Activated gamma-delta T cell treated with Interleukin-2 at 50 U/mL for 16 hours (primary cell): ENCODE data around the gene IL37.
"Not testable (repeated sequence)": the region's sequence is repeated elsewhere in the genome, so short reads cannot be mapped to it uniquely, and the experiment has no call there.

Experiments
- DNase-seq: peaks from one replicate; pipeline ENCODE4 v3.0.0-alpha.2; 2020

The IL37 gene

DNA sequence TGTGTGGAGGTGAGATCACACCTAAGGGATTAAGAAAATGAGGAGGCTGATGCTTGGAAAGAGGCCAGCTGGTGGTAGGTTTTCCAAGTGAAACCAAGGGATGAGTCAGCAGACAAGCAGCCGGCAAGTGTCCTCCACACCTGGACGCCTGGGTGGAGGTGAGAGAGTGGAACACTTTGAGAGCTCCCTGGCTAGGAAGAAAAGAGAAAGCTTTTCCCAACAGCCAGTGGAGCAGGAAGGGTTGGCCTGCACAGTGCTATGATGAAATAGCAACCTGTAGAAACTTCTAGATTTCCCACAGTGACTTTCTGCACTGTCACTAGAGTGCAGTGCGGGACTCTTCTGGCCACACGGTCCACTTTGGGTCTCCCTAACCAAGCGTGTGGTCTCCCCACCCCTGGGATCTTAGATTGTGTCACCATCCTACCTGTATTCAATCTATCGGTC is 19.6 kb upstream of the IL37 start:
- no peak for DNase-seq

DNA sequence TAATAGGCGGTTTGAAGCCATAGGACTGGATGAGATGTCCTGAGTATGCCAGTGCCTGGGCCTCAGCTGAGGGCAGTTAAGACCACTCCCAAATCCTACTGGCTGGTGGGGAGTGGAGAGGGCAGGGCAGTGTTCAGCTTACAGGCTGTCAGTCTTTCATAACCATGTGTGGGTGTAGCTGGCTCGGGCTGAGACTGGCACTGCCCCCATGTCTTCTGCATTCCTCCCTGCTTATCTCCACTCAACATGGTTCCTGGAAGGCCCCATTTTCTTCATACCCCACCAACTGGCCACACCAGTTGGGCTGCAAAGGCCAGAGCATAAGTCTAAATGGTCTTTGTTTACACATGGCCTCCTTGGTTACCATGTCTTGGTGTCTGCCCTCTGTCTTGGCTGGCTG is 17.2 kb upstream of the IL37 start:
- DNase-seq: no peak

DNA sequence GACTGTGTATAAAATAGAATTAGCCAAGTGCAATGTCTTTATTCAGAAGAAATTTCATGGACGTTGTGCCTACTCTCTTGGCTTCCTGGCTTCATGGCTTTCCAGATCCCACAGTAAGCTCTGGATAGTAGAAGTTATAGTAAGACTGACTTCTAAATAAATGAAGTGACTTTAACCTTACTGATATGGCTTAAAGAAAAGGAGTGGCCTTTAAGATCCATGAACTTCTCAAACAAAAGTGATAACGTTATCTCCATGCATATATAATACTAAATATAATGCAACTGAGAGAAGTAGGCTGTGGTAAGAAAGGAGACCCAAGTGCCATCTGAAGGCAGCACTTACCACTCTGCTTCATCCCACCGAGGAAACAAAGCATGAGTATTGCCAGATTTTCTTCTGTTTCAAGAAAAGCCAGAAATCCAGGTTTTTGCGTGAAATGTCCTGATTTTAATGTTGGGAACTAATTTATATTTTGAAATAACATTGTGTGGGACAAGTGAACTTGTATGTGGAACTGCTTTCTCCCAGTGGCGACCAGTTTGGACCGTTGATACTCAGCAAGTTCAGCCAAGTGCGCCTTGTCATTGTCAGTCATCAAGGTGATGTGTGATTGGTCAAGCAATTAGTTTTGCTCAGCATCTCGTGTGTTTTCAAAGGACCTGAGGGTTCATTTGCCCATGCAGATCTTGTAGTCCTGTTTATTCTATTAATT is 13.9 kb upstream of the IL37 start:
- DNase-seq: no peak

GRCh38 chr2:112897624-112897978 is 13.4 kb upstream of the IL37 start:
- no peak for DNase-seq

DNA sequence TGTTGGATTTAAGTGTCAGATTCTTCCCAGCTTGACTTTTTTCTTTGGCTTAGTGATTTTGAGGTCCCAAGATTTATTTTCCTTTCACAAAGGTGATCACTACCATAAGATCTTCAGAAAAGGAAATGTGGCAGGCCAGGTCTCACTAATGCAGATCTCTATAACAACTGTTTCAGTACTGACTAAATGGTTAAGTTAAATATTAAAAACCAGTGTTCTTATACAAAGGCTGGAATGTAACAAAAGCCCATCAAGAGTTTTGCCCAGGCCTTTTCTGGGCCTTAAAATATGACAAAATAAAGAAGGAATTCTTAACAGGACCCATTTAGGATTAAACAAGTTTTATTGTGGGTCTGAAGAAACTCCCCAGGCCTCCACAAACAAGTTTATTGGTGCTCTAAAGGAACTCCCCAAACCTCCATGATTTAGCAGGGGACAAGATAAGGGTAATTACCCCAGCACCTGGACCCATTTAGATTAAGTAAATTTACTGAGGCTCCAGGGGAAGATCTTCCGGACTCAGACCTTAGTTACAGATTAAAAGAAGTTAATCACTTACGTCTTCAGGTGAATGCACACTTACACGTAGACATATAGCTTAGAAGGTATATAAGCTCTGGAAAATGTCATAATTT is 9.4 kb upstream of the IL37 start:
- not testable (repeated sequence) for DNase-seq

GRCh38 chr2:112902816-112903215 is 8.1 kb upstream of the IL37 start:
- DNase-seq: no peak

DNA sequence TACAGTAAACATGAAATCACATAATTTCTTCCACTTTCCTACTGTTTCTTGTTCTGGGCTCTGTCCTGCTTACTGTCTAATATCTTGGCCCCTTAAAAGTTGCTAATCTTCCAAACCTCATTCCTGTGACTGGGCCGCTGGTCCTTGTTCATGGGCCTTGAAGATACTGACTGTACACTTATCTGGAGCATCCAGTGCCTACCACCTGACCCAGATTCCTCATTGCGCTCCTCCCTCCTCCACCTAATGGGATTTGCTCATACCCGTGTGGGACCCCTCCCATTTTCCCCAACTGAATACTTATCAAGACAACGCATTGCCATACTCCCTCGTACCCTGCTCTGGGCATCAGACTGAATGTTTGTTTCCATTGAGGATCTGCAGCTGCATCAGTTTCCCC is 6.1 kb upstream of the IL37 start:
- DNase-seq: no peak

- no peak for DNase-seq
Measured at GRCh38 chr2:112906276-112906675, 4.7 kb upstream of the IL37 start.

DNA sequence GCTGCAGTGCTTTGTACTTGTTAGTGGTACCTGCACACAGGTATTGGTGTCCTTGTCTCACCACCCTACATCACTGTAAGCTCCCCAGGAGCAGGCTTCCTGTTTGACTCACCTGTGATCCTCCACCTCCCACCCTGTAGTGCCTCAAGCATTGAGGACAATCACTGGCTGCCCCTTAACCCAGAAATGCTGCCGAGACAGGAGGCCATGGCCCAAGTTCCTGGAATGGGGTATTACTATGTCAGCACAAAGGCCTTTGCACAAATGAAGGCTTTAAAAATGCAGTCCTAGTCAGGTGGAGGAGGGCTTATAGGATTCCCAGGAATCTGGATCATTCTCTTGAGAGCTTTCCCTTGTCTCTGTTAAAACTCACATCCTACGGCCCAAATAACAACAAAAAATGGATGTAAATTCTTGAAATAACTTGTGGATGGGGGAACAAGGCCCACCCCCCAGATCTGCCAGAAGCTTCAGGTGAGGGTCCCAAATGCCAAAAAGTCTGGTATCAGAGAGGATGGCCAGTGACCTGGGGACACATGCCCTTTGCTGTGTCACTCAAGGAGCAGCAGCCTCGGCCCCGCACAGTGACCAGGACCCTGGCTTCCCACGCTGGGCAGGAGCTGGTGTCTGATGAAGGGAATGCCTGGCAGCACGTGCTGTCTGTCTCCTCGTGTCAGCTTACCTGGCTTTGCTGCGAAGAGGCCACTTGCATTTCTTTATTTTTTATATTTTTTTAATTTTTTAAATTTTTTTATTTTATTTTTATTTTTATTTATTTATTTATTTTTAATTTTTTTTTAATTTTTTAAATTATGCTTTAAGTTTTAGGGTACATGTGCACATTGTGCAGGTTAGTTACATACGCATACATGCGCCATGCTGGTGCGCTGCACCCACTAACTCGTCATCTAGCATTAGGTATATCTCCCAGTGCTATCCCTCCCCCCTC is 3.7 kb upstream of the IL37 start:
- no peak for DNase-seq

DNA sequence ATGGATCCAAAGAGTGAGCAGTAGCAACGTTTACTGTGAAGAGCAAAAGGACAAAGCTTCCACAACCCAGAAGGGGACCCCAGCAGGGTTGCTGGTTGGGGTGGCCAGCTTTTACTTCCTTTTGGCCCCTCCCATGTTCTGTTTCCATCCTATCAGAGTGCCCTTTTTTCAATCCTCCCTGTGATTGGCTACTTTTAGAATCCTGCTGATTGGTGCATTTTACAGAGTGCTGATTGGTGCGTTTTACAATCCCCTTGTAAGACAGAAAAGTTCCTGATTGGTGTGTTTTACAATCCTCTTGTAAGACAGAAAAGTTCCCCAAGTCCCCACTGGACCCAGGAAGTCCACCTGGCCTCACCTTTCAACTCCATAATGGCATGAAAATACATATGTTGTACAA is 2.4 kb upstream of the IL37 start:
- DNase-seq: not testable (repeated sequence)

DNA sequence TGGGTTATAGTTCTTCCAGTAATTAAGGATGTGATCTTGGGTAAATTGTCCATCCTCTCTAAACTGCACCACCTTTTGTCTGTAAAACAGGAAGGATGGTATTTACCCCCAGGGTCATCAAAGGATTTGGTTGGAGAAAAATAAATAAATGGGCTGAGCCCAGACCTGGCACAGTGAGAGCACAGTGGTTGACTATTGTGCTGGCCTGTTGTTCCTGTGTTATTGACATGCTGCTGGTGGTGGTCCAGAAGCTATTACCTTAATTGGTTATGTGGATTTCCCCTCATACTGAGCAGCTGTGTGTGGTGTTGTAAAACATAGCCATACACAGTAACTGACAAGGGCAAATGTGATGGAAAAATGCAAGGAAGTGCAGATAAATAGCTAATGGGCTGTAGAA is 746 bp upstream of the IL37 start:
- no peak for DNase-seq

DNA sequence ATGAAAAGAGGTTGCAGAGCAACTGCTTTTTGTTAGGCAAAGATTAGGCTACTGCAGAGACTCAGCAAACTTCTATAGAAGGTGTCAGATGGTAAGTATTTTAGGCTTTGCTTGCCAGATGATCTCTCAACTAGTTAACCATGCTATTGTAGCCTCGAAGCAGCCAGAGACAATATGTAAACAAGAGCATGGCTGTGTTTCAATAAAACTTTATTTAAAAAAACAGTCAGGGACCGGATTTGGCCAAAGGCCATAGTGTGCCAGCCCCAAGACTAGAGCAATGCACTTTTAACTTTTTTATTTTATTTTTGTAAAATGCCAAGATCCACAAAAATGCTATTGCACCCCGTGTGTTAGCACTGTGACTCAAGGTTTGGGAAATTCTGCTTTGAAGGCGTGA is 1.4 kb downstream of the IL37 start:
- DNase-seq: no peak

- DNase-seq: no peak
Measured at GRCh38 chr2:112915300-112916144, 4.6 kb downstream of the IL37 start.

- no peak for DNase-seq
Measured at GRCh38 chr2:112916145-112916571, 5.2 kb downstream of the IL37 start.

GRCh38 chr2:112916625-112917247 is 5.8 kb downstream of the IL37 start:
- DNase-seq: no peak

DNA sequence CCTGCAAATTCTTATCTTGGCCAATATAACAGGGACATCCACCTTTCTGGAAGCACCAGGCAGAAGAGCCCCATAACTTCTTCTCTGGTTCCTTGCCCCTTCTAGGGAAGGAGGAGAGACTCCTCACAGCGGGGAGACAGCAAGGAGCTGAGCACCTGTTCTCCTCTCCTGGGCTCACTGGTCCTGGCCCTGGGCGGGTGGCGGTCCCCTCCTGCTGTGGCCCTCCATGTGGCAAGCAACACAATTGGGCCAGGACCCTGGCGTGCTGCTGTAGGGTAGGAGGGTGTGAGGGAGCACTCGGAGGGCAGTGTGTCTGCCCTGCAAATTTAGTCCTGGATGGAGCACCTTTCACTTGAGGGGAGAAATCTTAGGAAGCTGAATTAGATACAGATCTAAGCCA is 6.9 kb downstream of the IL37 start:
- no peak for DNase-seq

- no peak for DNase-seq
Measured at GRCh38 chr2:112918256-112918655, 7.3 kb downstream of the IL37 start.

DNA sequence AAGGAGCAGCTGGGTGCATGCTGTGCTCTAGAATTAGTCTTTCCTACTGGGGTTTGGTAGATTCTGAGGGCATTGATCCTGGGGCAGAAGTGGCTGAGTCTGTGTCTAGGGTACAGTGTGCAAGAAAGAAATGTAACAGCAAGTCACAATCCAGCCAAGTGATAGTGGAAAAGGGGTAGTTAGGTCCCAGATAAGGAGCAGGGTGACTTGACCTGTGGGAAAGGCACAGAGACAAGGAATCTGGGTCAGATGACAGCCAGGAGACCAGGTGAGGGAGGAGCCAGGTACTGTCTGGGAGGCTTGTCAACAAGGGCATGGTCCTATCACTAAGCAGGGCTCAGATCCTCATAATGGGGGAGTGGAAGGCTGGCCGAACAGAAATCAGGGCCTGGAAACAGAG is 8.1 kb downstream of the IL37 start:
- no peak for DNase-seq

GRCh38 chr2:112920923-112921532 is 10.1 kb downstream of the IL37 start:
- DNase-seq: peak; percentile 18

- DNase-seq: no peak
Measured at GRCh38 chr2:112921982-112922381, 11.0 kb downstream of the IL37 start.

DNA sequence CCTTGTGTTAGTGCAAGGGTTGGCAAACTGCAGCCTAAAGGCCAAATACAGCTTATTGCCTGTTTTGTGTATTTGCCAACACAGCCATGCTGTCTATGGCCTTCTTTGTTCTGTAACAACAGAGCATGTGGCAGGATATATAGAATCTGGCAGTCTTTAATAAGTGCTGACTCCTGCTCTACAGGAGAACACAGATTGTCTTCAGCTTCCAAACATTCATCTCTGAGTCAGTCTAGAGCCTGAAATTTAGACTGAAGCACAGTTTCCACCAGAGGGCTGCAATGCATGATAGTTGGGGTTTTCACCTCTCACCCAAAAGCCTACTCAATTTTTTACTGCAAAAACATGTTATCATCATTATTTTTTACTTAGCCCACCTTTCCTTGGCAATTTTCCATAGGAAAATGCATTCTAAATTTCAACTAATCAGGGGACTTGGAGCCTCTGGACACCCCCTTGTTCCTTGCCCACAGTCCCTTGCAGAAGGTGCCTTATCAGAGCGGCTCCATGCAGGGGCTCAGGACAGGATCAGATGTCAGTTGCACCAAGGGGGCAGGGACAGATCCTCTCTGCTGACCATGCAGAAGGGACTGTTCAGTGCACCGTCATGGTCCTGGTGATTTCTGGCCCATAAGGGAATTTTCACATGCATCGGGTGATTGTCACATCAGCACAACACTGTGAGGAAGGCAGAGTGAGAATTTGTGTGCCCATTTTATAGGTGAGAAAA is 12.4 kb downstream of the IL37 start:
- no peak for DNase-seq
